BLaER1 (cell line): ENCODE data around the gene RFX1.

Source experiments
- H3K27ac ChIP-seq: shearing (Covaris generic); formaldehyde crosslinking; 2 replicates; pipeline ENCODE4 v1.8.1; 2022
- H3K27me3 ChIP-seq: shearing (Covaris generic); formaldehyde crosslinking; 2 replicates; pipeline ENCODE4 v1.8.1; 2022
- H3K36me3 ChIP-seq: shearing (Covaris generic); formaldehyde crosslinking; 2 replicates; pipeline ENCODE4 v1.8.1; 2022
- H3K4me1 ChIP-seq: shearing (Covaris generic); formaldehyde crosslinking; 2 replicates; pipeline ENCODE4 v1.8.1; 2022
- H3K4me2 ChIP-seq: shearing (Covaris generic); formaldehyde crosslinking; 2 replicates; pipeline ENCODE4 v1.8.1; 2022
- H3K4me3 ChIP-seq: shearing (Covaris generic); formaldehyde crosslinking; 2 replicates; pipeline ENCODE4 v1.8.1; 2022
- H3K9ac ChIP-seq: shearing (Covaris generic); formaldehyde crosslinking; 2 replicates; pipeline ENCODE4 v1.8.1; 2022
- H3K9me3 ChIP-seq: shearing (Covaris generic); formaldehyde crosslinking; 2 replicates; pipeline ENCODE4 v1.8.1; 2022
- H4K20me1 ChIP-seq: shearing (Covaris generic); formaldehyde crosslinking; 2 replicates; pipeline ENCODE4 v1.8.1; 2022
- Cebpa-rat ChIP-seq: shearing (Covaris generic); IDR thresholded peaks from 2 replicates; pipeline ENCODE4 v1.8.1; 2022

The RFX1 gene

GRCh38 chr19:13957051-13957450, 49.1 kb downstream of the RFX1 start:
- Histone ChIP-seq H3K4me2 (no peak overlapping the region), H3K4me3 (no peak overlapping the region), H3K36me3 (peaks cover 81% of the 10 kb centered on the region), H3K27ac (no peak overlapping the region), H3K9me3 (no peaks in the 10 kb centered on the region), H3K27me3 (no peaks in the 10 kb centered on the region), H4K20me1 (peaks cover 57% of the 10 kb centered on the region), H3K4me1 (peaks cover 13% of the 10 kb centered on the region), H3K9ac (no peak overlapping the region)
- TF ChIP-seq Cebpa-rat = no peak

- H3K27ac ChIP-seq = no peak overlapping the region
- no peaks in the 10 kb centered on the region for H3K27me3 ChIP-seq
- no peak overlapping the region for H3K4me3 ChIP-seq
- peaks cover 57% of the 10 kb centered on the region for H4K20me1 ChIP-seq
- no peak overlapping the region for H3K9ac ChIP-seq
- no peak overlapping the region for H3K4me2 ChIP-seq
- peaks cover 18% of the 10 kb centered on the region for H3K4me1 ChIP-seq
- H3K36me3 ChIP-seq = peaks cover 74% of the 10 kb centered on the region
- TF ChIP-seq Cebpa-rat = no peak
- no peaks in the 10 kb centered on the region for H3K9me3 ChIP-seq
Observed at GRCh38 chr19:13956365-13956744, 49.8 kb downstream of the RFX1 start.

- Histone ChIP-seq H3K9me3 (no peaks in the 10 kb centered on the region), H3K36me3 (peaks cover 70% of the 10 kb centered on the region)
Observed at GRCh38 chr19:13955662-13956364, 50.3 kb downstream of the RFX1 start.

GRCh38 chr19:13954185-13954584, 51.9 kb downstream of the RFX1 start:
- H3K9ac ChIP-seq = peak overlapping the region; percentile 83
- peak overlapping the region; percentile 98 for H3K4me2 ChIP-seq
- TF ChIP-seq Cebpa-rat = no peak
- H3K27me3 ChIP-seq = no peaks in the 10 kb centered on the region
- peaks cover 57% of the 10 kb centered on the region for H4K20me1 ChIP-seq
- no peaks in the 10 kb centered on the region for H3K9me3 ChIP-seq
- no peak overlapping the region; the same call in 1 of the 2 replicates for H3K4me3 ChIP-seq
- H3K27ac ChIP-seq = peak overlapping the region; percentile 69; the same call in 1 of the 2 replicates
- peaks cover 53% of the 10 kb centered on the region for H3K36me3 ChIP-seq
- H3K4me1 ChIP-seq = peaks cover 19% of the 10 kb centered on the region

More at GRCh38 chr19:13955662-13956364, 50.3 kb downstream of the RFX1 start:
- H3K4me2 ChIP-seq = no peak overlapping the region
- no peak overlapping the region for H3K27ac ChIP-seq
- peaks cover 19% of the 10 kb centered on the region for H3K4me1 ChIP-seq
- no peak overlapping the region for H3K9ac ChIP-seq
- no peaks in the 10 kb centered on the region for H3K27me3 ChIP-seq
- TF ChIP-seq Cebpa-rat = no peak
- no peak overlapping the region for H3K4me3 ChIP-seq
- peaks cover 57% of the 10 kb centered on the region for H4K20me1 ChIP-seq

GRCh38 chr19:13952931-13953531, 53.1 kb downstream of the RFX1 start:
- peak overlapping the region; percentile 69 for H3K27ac ChIP-seq
- no peaks in the 10 kb centered on the region for H3K9me3 ChIP-seq
- TF ChIP-seq Cebpa-rat = no peak
- peak overlapping the region; percentile 98 for H3K4me2 ChIP-seq
- peaks cover 19% of the 10 kb centered on the region for H3K4me1 ChIP-seq
- H3K36me3 ChIP-seq = peaks cover 42% of the 10 kb centered on the region
- peak overlapping the region; percentile 83 for H3K9ac ChIP-seq
- H4K20me1 ChIP-seq = peaks cover 52% of the 10 kb centered on the region
- no peaks in the 10 kb centered on the region for H3K27me3 ChIP-seq
- H3K4me3 ChIP-seq = peak overlapping the region; percentile 80

- H3K27ac ChIP-seq = peak within 1 kb of the TSS; percentile 94
- no peak for TF ChIP-seq Cebpa-rat
- H3K4me1 ChIP-seq = peaks cover 19% of the 10 kb centered on the region
- H3K36me3 ChIP-seq = peaks cover 35% of the 10 kb centered on the region
- peak within 1 kb of the TSS; percentile 80 for H3K4me3 ChIP-seq
- no peaks in the 10 kb centered on the region for H3K27me3 ChIP-seq
- H3K9ac ChIP-seq = peak within 1 kb of the TSS; percentile 91
- peaks cover 45% of the 10 kb centered on the region for H4K20me1 ChIP-seq
- H3K9me3 ChIP-seq = no peaks in the 10 kb centered on the region
- H3K4me2 ChIP-seq = peak within 1 kb of the TSS; percentile 98
Observed at GRCh38 chr19:13952154-13952930, 53.8 kb downstream of the RFX1 start, which contains the start of gene DCAF15. DCAF15 (plus strand) TSS chr19:13952509; CDS start chr19:13952513, 4 bp downstream.

GRCh38 chr19:13951799-13952153, 54.3 kb downstream of the RFX1 start:
- Histone ChIP-seq H3K4me2 (peak overlapping the region; percentile 72), H3K27ac (no peak overlapping the region), H3K36me3 (peaks cover 29% of the 10 kb centered on the region), H3K4me3 (peak overlapping the region; percentile 80), H3K9ac (no peak overlapping the region), H3K27me3 (no peaks in the 10 kb centered on the region), H4K20me1 (peaks cover 40% of the 10 kb centered on the region), H3K4me1 (peaks cover 19% of the 10 kb centered on the region), H3K9me3 (no peaks in the 10 kb centered on the region)
- TF ChIP-seq Cebpa-rat = no peak

GRCh38 chr19:13951043-13951442, 55.1 kb downstream of the RFX1 start:
- H3K27me3 ChIP-seq = no peaks in the 10 kb centered on the region
- peaks cover 22% of the 10 kb centered on the region for H3K36me3 ChIP-seq
- TF ChIP-seq Cebpa-rat = no peak
- H3K27ac ChIP-seq = no peak overlapping the region
- peaks cover 25% of the 10 kb centered on the region for H3K4me1 ChIP-seq
- H3K4me2 ChIP-seq = no peak overlapping the region
- H3K9ac ChIP-seq = no peak overlapping the region
- peaks cover 32% of the 10 kb centered on the region for H4K20me1 ChIP-seq
- H3K9me3 ChIP-seq = no peaks in the 10 kb centered on the region
- no peak overlapping the region for H3K4me3 ChIP-seq

- TF ChIP-seq Cebpa-rat = no peak
- Histone ChIP-seq H3K27me3 (no peaks in the 10 kb centered on the region), H3K9ac (0 out of 2 replicates have a peak overlapping the region, but pooled peaks have one; percentile 19), H3K4me1 (peaks cover 15% of the 10 kb centered on the region), H3K4me2 (peak overlapping the region; percentile 62), H3K9me3 (no peaks in the 10 kb centered on the region), H4K20me1 (no peaks in the 10 kb centered on the region), H3K36me3 (no peaks in the 10 kb centered on the region), H3K4me3 (no peak overlapping the region), H3K27ac (0 out of 2 replicates have a peak overlapping the region, but pooled peaks have one; percentile 60)
Observed at GRCh38 chr19:13946414-13946813, 59.7 kb downstream of the RFX1 start.
